ENCODE measurements around the gene RNF14. TPM values are rescaled to one million over a fixed set of nuclear protein-coding genes. Genes with fewer than 3 reads are reported as not detected.
"Not testable (repeated sequence)": the region's sequence is repeated elsewhere in the genome, so short reads cannot be mapped to it uniquely, and the experiment has no call there.

The RNF14 gene
- total and polyA plus RNA-seq, 2 donors = 31.9 to 42.6 TPM

- H3K9me3 ChIP-seq (ENCODE audit: control insufficient read depth in 2 of 2, insufficient read depth in 1 of 2, low read length in 1 of 2) = no peaks in the 10 kb centered on the region
- H3K27ac ChIP-seq (ENCODE audit: low read depth in 1 of 2, low read length in 1 of 2) = no peak overlapping the region
- no peaks in the 10 kb centered on the region for H3K36me3 ChIP-seq (ENCODE audit: control insufficient read depth in 2 of 2, insufficient read depth in 2 of 2, low read length in 1 of 2)
- no peak for DNase-seq (ENCODE audit: low read depth in 6 of 9, low spot score in 9 of 9)
- H3K4me1 ChIP-seq (ENCODE audit: control insufficient read depth in 2 of 2, insufficient read depth in 2 of 2, low read length in 2 of 2) = no peaks in the 10 kb centered on the region
- no peak overlapping the region for H3K4me3 ChIP-seq (ENCODE audit: low read length in 2 of 2)
- 99% methylated on average over 2 of the region's 2 CpGs for WGBS
- H3K27me3 ChIP-seq (ENCODE audit: control insufficient read depth in 2 of 2, insufficient read depth in 1 of 2, low read length in 1 of 2) = peaks cover 0 to 9% of the 10 kb centered on the region in 2 donors
Measured at GRCh38 chr5:142032150-142032549, 63.2 kb downstream of the RNF14 start.

DNA sequence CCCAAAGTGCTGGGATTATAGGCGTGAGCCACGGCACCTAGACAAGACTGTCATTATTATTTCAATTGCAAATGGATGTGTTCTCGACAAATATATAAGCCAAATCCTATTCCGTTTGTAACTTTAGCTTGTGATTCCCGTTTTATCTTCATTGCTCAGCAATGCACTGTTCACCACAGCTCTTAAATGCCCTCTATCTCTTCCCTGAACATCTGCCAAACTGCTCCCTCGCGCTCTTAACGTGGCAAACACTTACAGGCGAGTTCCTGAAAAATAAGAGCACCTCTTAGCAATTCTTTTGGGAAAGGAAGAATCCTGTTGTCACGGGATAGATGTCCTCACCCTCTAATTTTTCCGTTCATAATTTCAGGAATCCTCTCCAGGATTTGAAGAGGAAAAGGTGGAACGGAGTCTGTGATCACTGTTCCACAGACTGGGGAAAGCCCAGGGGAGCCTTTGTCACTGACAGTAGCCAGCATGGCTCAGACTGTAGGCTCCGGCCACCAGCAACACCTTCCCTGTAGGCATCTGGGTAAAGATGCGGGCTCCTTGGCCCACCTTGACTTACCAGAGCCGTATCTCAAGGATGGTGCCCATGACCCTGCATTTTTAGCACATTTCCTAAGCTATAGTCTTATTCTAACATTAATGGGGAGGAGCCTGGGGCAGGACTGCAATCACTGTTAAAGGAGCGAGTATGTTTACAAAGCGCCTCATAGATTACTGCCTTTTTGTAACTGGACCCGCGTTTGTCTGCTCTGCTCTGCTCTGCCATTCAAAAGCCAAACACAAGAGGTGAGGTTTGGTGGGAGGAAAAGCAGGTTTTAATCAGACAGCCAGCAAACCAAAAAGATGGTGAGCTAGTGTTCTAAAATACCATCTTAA lies 64.1 kb downstream of the RNF14 start:
- Histone ChIP-seq H3K36me3 (ENCODE audit: control insufficient read depth in 2 of 2, insufficient read depth in 2 of 2, low read length in 1 of 2) (no peaks in the 10 kb centered on the region), H3K4me3 (ENCODE audit: low read length in 2 of 2) (no peak overlapping the region), H3K27me3 (ENCODE audit: control insufficient read depth in 2 of 2, insufficient read depth in 1 of 2, low read length in 1 of 2) (peaks cover 0 to 9% of the 10 kb centered on the region in 2 donors), H3K27ac (ENCODE audit: low read depth in 1 of 2, low read length in 1 of 2) (no peak overlapping the region), H3K4me1 (ENCODE audit: control insufficient read depth in 2 of 2, insufficient read depth in 2 of 2, low read length in 2 of 2) (no peaks in the 10 kb centered on the region), H3K9me3 (ENCODE audit: control insufficient read depth in 2 of 2, insufficient read depth in 1 of 2, low read length in 1 of 2) (no peaks in the 10 kb centered on the region)
- 89% methylated on average over 19 of the region's 19 CpGs for WGBS
- DNase-seq (ENCODE audit: low read depth in 6 of 9, low spot score in 9 of 9) = no peak

DNA sequence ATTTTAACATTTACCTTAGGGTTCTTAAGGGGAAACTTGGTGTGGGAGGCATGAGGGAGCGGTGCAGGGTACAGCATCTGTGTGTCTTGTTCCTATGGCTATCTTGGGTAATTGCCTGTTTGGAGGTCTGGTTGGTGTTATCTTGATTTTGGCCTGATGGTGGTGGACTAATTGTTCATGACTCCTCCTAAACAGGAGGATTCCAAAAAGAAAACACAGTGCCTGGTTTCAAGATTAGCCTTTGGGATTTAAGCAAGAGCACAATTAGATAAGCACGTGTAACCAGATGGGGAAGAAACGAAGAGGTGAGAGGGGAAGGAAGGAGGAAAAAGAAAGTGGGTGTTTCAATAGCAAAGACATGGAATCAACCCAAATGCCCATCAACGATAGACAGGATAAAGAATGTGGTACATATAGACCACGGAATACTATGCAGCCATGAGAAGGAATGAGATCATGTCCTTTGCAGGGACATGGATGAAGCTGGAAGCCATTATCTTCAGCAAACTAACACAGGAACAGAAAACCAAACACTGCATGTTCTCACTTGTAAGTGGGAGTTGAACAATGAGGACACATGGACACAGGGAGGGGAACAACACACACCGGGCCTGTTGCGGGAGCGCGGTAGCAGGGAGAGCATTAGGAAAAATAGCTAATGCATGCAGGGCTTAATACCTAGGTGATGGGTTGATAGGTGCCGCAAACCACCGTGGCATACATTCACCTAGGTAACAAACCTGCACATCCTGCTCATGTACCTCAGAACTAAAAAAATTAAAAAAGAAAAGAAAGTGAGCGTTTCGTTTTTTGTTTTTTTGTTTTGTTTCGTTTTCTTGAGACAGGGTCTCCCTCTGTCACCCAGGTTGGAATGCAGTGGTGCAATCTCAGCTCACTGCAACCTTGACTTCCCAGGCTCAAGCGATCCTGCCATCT lies 65.0 kb downstream of the RNF14 start:
- WGBS = 92% methylated on average over 15 of the region's 15 CpGs
- H3K4me1 ChIP-seq (ENCODE audit: control insufficient read depth in 2 of 2, insufficient read depth in 2 of 2, low read length in 2 of 2); DNase-seq (ENCODE audit: low read depth in 6 of 9, low spot score in 9 of 9); H3K4me3 ChIP-seq (ENCODE audit: low read length in 2 of 2); H3K27ac ChIP-seq (ENCODE audit: low read depth in 1 of 2, low read length in 1 of 2); H3K36me3 ChIP-seq (ENCODE audit: control insufficient read depth in 2 of 2, insufficient read depth in 2 of 2, low read length in 1 of 2); H3K27me3 ChIP-seq (ENCODE audit: control insufficient read depth in 2 of 2, insufficient read depth in 1 of 2, low read length in 1 of 2); H3K9me3 ChIP-seq (ENCODE audit: control insufficient read depth in 2 of 2, insufficient read depth in 1 of 2, low read length in 1 of 2): not testable (repeated sequence)

GRCh38 chr5:142034994-142035393 lies 66.1 kb downstream of the RNF14 start:
- no peak for DNase-seq (ENCODE audit: low read depth in 6 of 9, low spot score in 9 of 9)
- H3K27me3 ChIP-seq (ENCODE audit: control insufficient read depth in 2 of 2, insufficient read depth in 1 of 2, low read length in 1 of 2) = peaks cover 0 to 7% of the 10 kb centered on the region in 2 donors
- no peak overlapping the region for H3K27ac ChIP-seq (ENCODE audit: low read depth in 1 of 2, low read length in 1 of 2)
- H3K4me3 ChIP-seq (ENCODE audit: low read length in 2 of 2) = no peak overlapping the region
- H3K9me3 ChIP-seq (ENCODE audit: control insufficient read depth in 2 of 2, insufficient read depth in 1 of 2, low read length in 1 of 2) = no peaks in the 10 kb centered on the region
- no peaks in the 10 kb centered on the region for H3K4me1 ChIP-seq (ENCODE audit: control insufficient read depth in 2 of 2, insufficient read depth in 2 of 2, low read length in 2 of 2)
- no peaks in the 10 kb centered on the region for H3K36me3 ChIP-seq (ENCODE audit: control insufficient read depth in 2 of 2, insufficient read depth in 2 of 2, low read length in 1 of 2)

- Histone ChIP-seq H3K4me1 (ENCODE audit: control insufficient read depth in 2 of 2, insufficient read depth in 2 of 2, low read length in 2 of 2) (no peaks in the 10 kb centered on the region), H3K4me3 (ENCODE audit: low read length in 2 of 2) (no peak overlapping the region), H3K9me3 (ENCODE audit: control insufficient read depth in 2 of 2, insufficient read depth in 1 of 2, low read length in 1 of 2) (peaks cover 0 to 1% of the 10 kb centered on the region in 2 donors), H3K27ac (ENCODE audit: low read depth in 1 of 2, low read length in 1 of 2) (no peak overlapping the region), H3K36me3 (ENCODE audit: control insufficient read depth in 2 of 2, insufficient read depth in 2 of 2, low read length in 1 of 2) (no peaks in the 10 kb centered on the region), H3K27me3 (ENCODE audit: control insufficient read depth in 2 of 2, insufficient read depth in 1 of 2, low read length in 1 of 2) (peaks cover 0 to 4% of the 10 kb centered on the region in 2 donors)
- 97% methylated on average over 13 of the region's 13 CpGs for WGBS
- no peak for DNase-seq (ENCODE audit: low read depth in 6 of 9, low spot score in 9 of 9)
Measured at GRCh38 chr5:142036918-142037317, 68.0 kb downstream of the RNF14 start.

DNA sequence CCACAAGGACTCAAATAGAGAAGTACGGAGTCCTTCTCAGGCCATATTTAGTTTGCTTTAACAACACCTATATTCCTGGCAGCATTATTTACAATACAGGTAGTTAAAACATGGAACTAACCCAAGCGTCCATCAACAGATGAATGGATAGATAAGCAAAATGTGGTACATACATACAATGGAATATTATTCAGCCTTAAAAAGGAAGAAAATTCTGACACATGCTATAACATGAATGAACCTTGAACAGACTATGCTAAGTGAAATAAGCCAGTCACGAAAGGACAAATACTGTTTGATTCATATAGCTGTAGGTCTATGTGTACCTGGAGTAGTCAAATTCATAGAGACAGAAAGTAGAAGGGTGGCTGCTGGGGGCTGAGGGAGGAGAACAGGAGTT lies 68.7 kb downstream of the RNF14 start:
- H3K27ac ChIP-seq (ENCODE audit: low read depth in 1 of 2, low read length in 1 of 2); H3K27me3 ChIP-seq (ENCODE audit: control insufficient read depth in 2 of 2, insufficient read depth in 1 of 2, low read length in 1 of 2); DNase-seq (ENCODE audit: low read depth in 6 of 9, low spot score in 9 of 9); H3K9me3 ChIP-seq (ENCODE audit: control insufficient read depth in 2 of 2, insufficient read depth in 1 of 2, low read length in 1 of 2); H3K36me3 ChIP-seq (ENCODE audit: control insufficient read depth in 2 of 2, insufficient read depth in 2 of 2, low read length in 1 of 2); H3K4me3 ChIP-seq (ENCODE audit: low read length in 2 of 2); H3K4me1 ChIP-seq (ENCODE audit: control insufficient read depth in 2 of 2, insufficient read depth in 2 of 2, low read length in 2 of 2): not testable (repeated sequence)
- 96% methylated on average over 3 of the region's 3 CpGs for WGBS

DNA sequence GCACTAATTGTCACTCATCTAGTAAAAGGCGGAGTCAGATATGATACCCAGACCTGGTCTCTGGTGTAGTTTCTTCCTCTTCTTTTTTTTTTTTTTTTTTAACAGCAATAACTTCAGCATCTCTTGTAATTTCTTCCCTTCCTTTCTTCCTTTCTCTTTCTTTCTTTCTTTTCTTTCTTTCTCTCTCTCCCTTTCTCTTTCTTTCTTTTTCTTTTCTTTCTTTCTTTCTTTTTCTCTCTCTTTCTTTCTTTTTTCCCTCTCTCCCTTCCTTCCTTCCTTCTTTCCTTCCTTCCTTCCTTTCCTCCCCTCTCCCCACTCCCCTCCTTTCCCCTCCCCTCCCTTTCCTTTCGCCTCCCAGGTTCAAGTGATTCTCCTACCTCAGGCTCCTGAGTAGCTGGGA lies 69.8 kb downstream of the RNF14 start:
- no peaks in the 10 kb centered on the region for H3K36me3 ChIP-seq (ENCODE audit: control insufficient read depth in 2 of 2, insufficient read depth in 2 of 2, low read length in 1 of 2)
- H3K9me3 ChIP-seq (ENCODE audit: control insufficient read depth in 2 of 2, insufficient read depth in 1 of 2, low read length in 1 of 2) = peaks cover 0 to 1% of the 10 kb centered on the region in 2 donors
- DNase-seq (ENCODE audit: low read depth in 6 of 9, low spot score in 9 of 9) = no peak
- H3K27ac ChIP-seq (ENCODE audit: low read depth in 1 of 2, low read length in 1 of 2) = no peak overlapping the region
- no peaks in the 10 kb centered on the region for H3K4me1 ChIP-seq (ENCODE audit: control insufficient read depth in 2 of 2, insufficient read depth in 2 of 2, low read length in 2 of 2)
- WGBS = 97% methylated on average over 2 of the region's 2 CpGs
- no peaks in the 10 kb centered on the region for H3K27me3 ChIP-seq (ENCODE audit: control insufficient read depth in 2 of 2, insufficient read depth in 1 of 2, low read length in 1 of 2)
- H3K4me3 ChIP-seq (ENCODE audit: low read length in 2 of 2) = no peak overlapping the region

Data from thymus (tissue), 11 donors.